Activated B cell treated with CpG ODN at 0.5 μM for 24 hours (primary cell): Measurements from ENCODE around the gene NLRP6. TPM values are rescaled to one million over a fixed set of nuclear protein-coding genes. Genes with fewer than 3 reads are reported as not detected.

Experiments used
- ATAC-seq: fragments of 200-7000 bp; cut with Tn5 transposase; one replicate; pipeline ENCODE4 v1.10.0; 2021; ENCODE audit warnings: low read depth, mild to moderate bottlenecking, moderate library complexity
- CTCF ChIA-PET: fragments of 350-600 bp; sonication (Branson Sonifier 250); formaldehyde crosslinking; loops from one replicate; lab custom pipeline; 2021; ENCODE audit warnings: antibody characterized with exemption; lab: Charles Lee
- POLR2A ChIA-PET: fragments of 350-600 bp; sonication (Branson Sonifier 250); formaldehyde crosslinking; loops from one replicate; lab custom pipeline; 2021; ENCODE audit warnings: antibody characterized with exemption; lab: Charles Lee
- DNase-seq: peaks from one replicate; pipeline ENCODE4 v3.0.0; 2022
- H3K27ac Mint-ChIP-seq: one replicate; pipeline ENCODE4 v1.8.0; 2020; ENCODE audit warnings: mixed read lengths
- H3K27me3 Mint-ChIP-seq: one replicate; pipeline ENCODE4 v1.8.0; 2021; ENCODE audit warnings: mixed read lengths
- H3K36me3 Mint-ChIP-seq: one replicate; pipeline ENCODE4 v1.8.0; 2021; ENCODE audit warnings: low read depth, mixed read lengths
- H3K4me1 Mint-ChIP-seq: one replicate; pipeline ENCODE4 v1.8.0; 2021; ENCODE audit warnings: mixed read lengths
- H3K4me3 Mint-ChIP-seq: one replicate; pipeline ENCODE4 v1.8.0; 2020; ENCODE audit warnings: mild to moderate bottlenecking, mixed read lengths
- H3K9me3 Mint-ChIP-seq: one replicate; pipeline ENCODE4 v1.8.0; 2020; ENCODE audit warnings: mixed read lengths
- intact Hi-C: fragments of 100-400 bp; cut with micrococcal nuclease; formaldehyde crosslinking; loops from one replicate; pipeline ENCODE4 v1.15.1; 2024
- total RNA-seq: library from RNA; stranded (reverse); gene quantifications from 2 replicates; pipeline ENCODE4 v1.2.3, GENCODE V29; 2022
- TF ChIP-seq, protein P1 (sequence below): fragments of 200-600 bp; IDR thresholded peaks from one replicate; pipeline ENCODE4 v1.8.0; 2022; ENCODE audit warnings: antibody characterized with exemption, mild to moderate bottlenecking

NLRP6 gene
- total RNA-seq, 1 donor from 2014 or later = 0.64 TPM

- H3K27me3 Mint-ChIP-seq = no peaks in the 10 kb centered on the region
- H3K4me3 Mint-ChIP-seq = no peak overlapping the region
- peak overlapping the region; percentile 5 for H3K27ac Mint-ChIP-seq
- TF ChIP-seq, protein P1, sequence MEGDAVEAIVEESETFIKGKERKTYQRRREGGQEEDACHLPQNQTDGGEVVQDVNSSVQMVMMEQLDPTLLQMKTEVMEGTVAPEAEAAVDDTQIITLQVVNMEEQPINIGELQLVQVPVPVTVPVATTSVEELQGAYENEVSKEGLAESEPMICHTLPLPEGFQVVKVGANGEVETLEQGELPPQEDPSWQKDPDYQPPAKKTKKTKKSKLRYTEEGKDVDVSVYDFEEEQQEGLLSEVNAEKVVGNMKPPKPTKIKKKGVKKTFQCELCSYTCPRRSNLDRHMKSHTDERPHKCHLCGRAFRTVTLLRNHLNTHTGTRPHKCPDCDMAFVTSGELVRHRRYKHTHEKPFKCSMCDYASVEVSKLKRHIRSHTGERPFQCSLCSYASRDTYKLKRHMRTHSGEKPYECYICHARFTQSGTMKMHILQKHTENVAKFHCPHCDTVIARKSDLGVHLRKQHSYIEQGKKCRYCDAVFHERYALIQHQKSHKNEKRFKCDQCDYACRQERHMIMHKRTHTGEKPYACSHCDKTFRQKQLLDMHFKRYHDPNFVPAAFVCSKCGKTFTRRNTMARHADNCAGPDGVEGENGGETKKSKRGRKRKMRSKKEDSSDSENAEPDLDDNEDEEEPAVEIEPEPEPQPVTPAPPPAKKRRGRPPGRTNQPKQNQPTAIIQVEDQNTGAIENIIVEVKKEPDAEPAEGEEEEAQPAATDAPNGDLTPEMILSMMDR = no peak
- intact Hi-C loops = no loop called here
- no peak for ATAC-seq
- DNase-seq = no peak
- H3K4me1 Mint-ChIP-seq = peaks cover 45% of the 10 kb centered on the region
- ChIA-PET CTCF (interaction anchor here (1.5 kb wide), 1 partner anchor 22 kb away, joined by 4 read pairs; no protein-coding TSS in a partner anchor), POLR2A (no interaction called here)
- H3K9me3 Mint-ChIP-seq = peaks cover 3% of the 10 kb centered on the region
- H3K36me3 Mint-ChIP-seq = peaks cover 3% of the 10 kb centered on the region
These were observed 5.8 kb upstream of the NLRP6 start for GRCh38 chr11:272195-272930.

- no peaks in the 10 kb centered on the region for H3K27me3 Mint-ChIP-seq
- intact Hi-C loops = no loop called here
- no peak overlapping the region for H3K27ac Mint-ChIP-seq
- TF ChIP-seq, protein P1 = no peak
- no peak for DNase-seq
- H3K4me3 Mint-ChIP-seq = no peak overlapping the region
- H3K9me3 Mint-ChIP-seq = peaks cover 3% of the 10 kb centered on the region
- H3K4me1 Mint-ChIP-seq = peaks cover 40% of the 10 kb centered on the region
- CTCF ChIA-PET = no interaction called here
- peaks cover 3% of the 10 kb centered on the region for H3K36me3 Mint-ChIP-seq
- POLR2A ChIA-PET = interaction anchor here (0.7 kb wide), 2 partner anchors 73 to 646 kb away, joined by 3 to 6 read pairs; no protein-coding TSS in a partner anchor
- ATAC-seq = no peak
These were observed 5.3 kb upstream of the NLRP6 start for GRCh38 chr11:272931-273198.

- no peak overlapping the region for H3K27ac Mint-ChIP-seq
- ChIA-PET POLR2A (interaction anchor here (0.7 kb wide), 1 partner anchor 71 kb away, joined by 3 read pairs; no protein-coding TSS in a partner anchor), CTCF (interaction anchor here (1.3 to 1.6 kb wide), 2 partner anchors 25 to 29 kb away, joined by 4 to 5 read pairs; no protein-coding TSS in a partner anchor)
- H3K4me3 Mint-ChIP-seq = no peak overlapping the region
- TF ChIP-seq, protein P1 = no peak
- intact Hi-C loops = no loop called here
- H3K4me1 Mint-ChIP-seq = peaks cover 23% of the 10 kb centered on the region
- no peak for ATAC-seq
- DNase-seq = no peak
- H3K9me3 Mint-ChIP-seq = peaks cover 3% of the 10 kb centered on the region
- H3K36me3 Mint-ChIP-seq = no peaks in the 10 kb centered on the region
- peaks cover 1% of the 10 kb centered on the region for H3K27me3 Mint-ChIP-seq
These were observed 2.0 kb upstream of the NLRP6 start for GRCh38 chr11:276219-276618.

DNA sequence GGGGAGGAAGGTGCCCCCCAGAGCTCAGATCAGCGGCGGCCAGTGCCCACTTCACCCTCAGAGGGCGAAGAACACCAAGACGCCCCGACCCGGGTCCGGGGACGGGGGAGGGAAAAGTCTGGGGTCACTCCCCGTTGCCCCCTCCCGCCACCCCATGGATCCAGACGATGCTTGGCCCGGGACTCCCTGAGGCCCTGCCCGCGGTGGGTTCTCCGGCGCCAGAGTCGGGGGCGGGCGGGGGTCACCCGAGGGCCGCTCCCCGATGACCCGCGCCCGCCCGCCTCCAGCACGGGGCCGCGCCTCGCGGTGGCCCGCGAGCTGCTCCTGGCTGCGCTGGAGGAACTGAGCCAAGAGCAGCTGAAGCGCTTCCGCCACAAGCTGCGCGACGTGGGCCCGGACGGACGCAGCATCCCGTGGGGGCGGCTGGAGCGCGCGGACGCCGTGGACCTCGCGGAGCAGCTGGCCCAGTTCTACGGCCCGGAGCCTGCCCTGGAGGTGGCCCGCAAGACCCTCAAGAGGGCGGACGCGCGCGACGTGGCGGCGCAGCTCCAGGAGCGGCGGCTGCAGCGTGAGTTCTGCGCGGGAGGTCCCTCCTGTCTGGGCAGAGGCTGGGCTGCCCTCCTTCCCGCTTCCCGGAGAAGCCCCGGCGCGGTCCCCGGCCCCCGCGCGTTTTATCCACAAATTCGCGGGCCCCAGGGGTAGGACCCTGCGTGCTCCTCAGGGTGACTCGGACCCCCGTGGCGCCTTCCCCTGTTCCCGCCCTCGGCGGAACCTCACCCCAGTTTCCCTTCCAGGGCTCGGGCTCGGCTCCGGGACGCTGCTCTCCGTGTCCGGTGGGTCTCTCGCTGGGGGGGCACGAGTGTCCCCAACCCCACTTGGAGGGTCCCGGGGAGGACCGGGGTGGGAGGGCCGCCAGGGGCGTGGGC, 1.1 kb downstream of the NLRP6 start:
- peaks cover 3% of the 10 kb centered on the region for H3K9me3 Mint-ChIP-seq
- H3K36me3 Mint-ChIP-seq = no peaks in the 10 kb centered on the region
- H3K4me3 Mint-ChIP-seq = no peak overlapping the region
- ATAC-seq (peak; percentile 48), DNase-seq (no peak)
- intact Hi-C loops = no loop called here
- H3K27ac Mint-ChIP-seq = no peak overlapping the region
- POLR2A ChIA-PET = interaction anchor here (0.7 to 6.5 kb wide), 10 partner anchors 8 to 72 kb away, joined by 3 to 74 read pairs (median 5); partner anchors contain the start of genes BET1L, PGGHG and RIC8A
- H3K4me1 Mint-ChIP-seq = peaks cover 36% of the 10 kb centered on the region
- peaks cover 18% of the 10 kb centered on the region for H3K27me3 Mint-ChIP-seq
- TF ChIP-seq, protein P1 = no peak
- CTCF ChIA-PET = interaction anchor here (0.7 to 3.5 kb wide), 6 partner anchors 26 to 169 kb away, joined by 3 to 21 read pairs (median 3); no protein-coding TSS in a partner anchor
